NCI-H1694 (cell line): ENCODE data around the gene OVOL2.

Experiments used
- DNase-seq: peaks from one replicate; lab custom pipeline; 2025; lab: John Stamatoyannopoulos, UW

The OVOL2 gene

GRCh38 chr20:17985388-17986018 is 72.2 kb downstream of the OVOL2 start:
- DNase-seq: no peak

GRCh38 chr20:17976305-17976704 is 81.4 kb downstream of the OVOL2 start:
- no peak for DNase-seq
